IPS-18a (cell line): Measurements from ENCODE around the gene CDKAL1.

Experiments used
- H3K27ac ChIP-seq: one replicate; pipeline ENCODE4 v1.5.1; 2013; ENCODE audit warnings: low read length
- H3K27me3 ChIP-seq: one replicate; pipeline ENCODE4 v1.6.1; 2013; ENCODE audit warnings: mild to moderate bottlenecking, low read length; ENCODE audit not compliant: control insufficient read depth, insufficient read depth
- H3K36me3 ChIP-seq: one replicate; pipeline ENCODE4 v1.6.1; 2013; ENCODE audit warnings: low read depth, low read length; ENCODE audit not compliant: control insufficient read depth
- H3K4me1 ChIP-seq: one replicate; pipeline ENCODE4 v1.6.1; 2013; ENCODE audit warnings: low read depth, low read length; ENCODE audit not compliant: control insufficient read depth
- H3K4me3 ChIP-seq: one replicate; pipeline ENCODE4 v1.5.1; 2013; ENCODE audit warnings: low read length
- H3K9ac ChIP-seq: one replicate; pipeline ENCODE4 v1.6.1; 2013; ENCODE audit warnings: mild to moderate bottlenecking, low read length, moderate library complexity
- H3K9me3 ChIP-seq: one replicate; pipeline ENCODE4 v1.6.1; 2013; ENCODE audit warnings: low read depth, low read length; ENCODE audit not compliant: control insufficient read depth

Gene CDKAL1

DNA sequence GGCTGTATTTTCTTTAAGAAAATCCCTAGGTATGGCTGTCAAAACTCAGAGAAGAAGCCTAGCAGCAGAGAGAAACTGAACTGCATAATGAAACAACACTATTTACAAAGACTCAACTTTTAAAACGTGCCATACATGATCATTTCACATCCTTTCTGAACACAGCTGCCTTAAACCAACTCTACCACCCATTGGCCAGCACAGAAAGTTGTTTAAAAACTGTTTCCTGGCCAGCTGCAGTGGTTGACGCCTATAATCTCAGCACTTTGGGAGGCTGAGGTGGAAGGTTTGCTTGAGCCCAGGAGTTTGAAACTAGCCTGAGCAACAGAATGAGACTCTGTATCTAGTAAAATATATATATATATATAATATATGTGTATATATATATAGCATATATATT lies 722.9 kb downstream of the CDKAL1 start:
- H3K36me3 ChIP-seq: no peaks in the 10 kb centered on the region
- H3K4me3 ChIP-seq: no peak overlapping the region
- H3K9me3 ChIP-seq: no peaks in the 10 kb centered on the region
- no peaks in the 10 kb centered on the region for H3K27me3 ChIP-seq
- no peak overlapping the region for H3K27ac ChIP-seq
- no peak overlapping the region for H3K9ac ChIP-seq
- H3K4me1 ChIP-seq: no peaks in the 10 kb centered on the region

DNA sequence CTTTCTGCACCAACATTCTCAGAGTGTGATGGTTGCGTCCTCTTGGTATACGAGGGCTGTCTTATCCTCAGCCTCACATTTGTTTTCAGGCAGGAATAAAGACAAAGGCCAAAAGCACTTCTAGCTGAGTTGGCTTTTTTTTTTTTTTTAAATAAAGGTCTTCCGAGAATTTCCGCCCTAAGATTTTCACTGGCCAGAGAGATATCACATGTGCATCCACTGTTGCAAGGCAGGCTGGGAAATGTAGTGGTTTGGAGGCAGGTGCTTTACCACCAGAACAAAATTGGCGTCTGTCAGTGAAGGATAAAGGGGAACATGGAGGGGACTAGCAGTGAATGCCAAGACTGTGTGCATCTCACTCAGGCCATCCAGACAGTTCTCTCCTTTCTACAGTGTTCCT lies 724.4 kb downstream of the CDKAL1 start:
- no peaks in the 10 kb centered on the region for H3K4me1 ChIP-seq
- H3K4me3 ChIP-seq: no peak overlapping the region
- no peaks in the 10 kb centered on the region for H3K9me3 ChIP-seq
- H3K27ac ChIP-seq: no peak overlapping the region
- H3K9ac ChIP-seq: no peak overlapping the region
- H3K27me3 ChIP-seq: no peaks in the 10 kb centered on the region
- H3K36me3 ChIP-seq: no peaks in the 10 kb centered on the region

DNA sequence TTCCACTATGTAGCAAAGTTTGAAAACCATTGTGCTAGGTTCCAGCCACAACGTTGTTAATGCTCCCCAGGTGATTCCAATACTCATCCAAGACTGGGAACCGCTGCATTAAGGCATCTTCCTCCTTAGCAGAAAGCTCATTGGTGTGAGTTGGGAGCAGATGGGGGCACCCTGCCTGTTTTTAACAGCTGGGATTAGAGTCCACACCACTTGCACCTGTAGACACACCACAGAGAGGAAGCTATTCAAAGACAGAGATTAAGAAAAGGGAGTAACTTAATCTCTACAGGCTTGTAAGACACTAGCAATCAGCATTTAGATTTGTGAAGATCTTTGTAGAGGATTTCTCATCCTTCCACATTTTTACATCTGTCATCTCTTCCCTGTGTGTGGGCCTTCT lies 725.4 kb downstream of the CDKAL1 start:
- no peaks in the 10 kb centered on the region for H3K36me3 ChIP-seq
- no peak overlapping the region for H3K27ac ChIP-seq
- H3K4me3 ChIP-seq: no peak overlapping the region
- no peaks in the 10 kb centered on the region for H3K4me1 ChIP-seq
- no peaks in the 10 kb centered on the region for H3K9me3 ChIP-seq
- no peak overlapping the region for H3K9ac ChIP-seq
- H3K27me3 ChIP-seq: no peaks in the 10 kb centered on the region

DNA sequence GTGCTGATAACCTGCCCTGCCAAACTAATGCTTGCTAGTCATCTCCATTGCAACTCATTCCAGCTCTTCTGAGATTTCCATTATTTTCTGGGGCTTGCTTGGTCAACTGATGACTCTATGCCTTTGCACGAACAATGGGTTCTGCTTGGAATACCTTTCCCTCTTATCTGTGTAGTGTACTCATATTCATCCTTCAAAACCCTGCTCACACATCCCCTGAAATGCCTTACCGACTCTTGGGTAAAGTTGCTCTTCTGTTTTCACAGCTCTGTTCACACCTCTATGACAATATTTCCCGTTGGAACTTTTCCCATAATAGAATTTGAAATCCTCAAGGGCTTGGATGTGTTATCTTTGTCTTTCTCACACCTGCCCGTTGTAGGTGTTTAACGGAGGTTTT lies 728.2 kb downstream of the CDKAL1 start:
- H3K27me3 ChIP-seq: no peaks in the 10 kb centered on the region
- H3K27ac ChIP-seq: no peak overlapping the region
- no peaks in the 10 kb centered on the region for H3K9me3 ChIP-seq
- no peaks in the 10 kb centered on the region for H3K36me3 ChIP-seq
- H3K4me3 ChIP-seq: no peak overlapping the region
- H3K4me1 ChIP-seq: no peaks in the 10 kb centered on the region
- H3K9ac ChIP-seq: no peak overlapping the region

DNA sequence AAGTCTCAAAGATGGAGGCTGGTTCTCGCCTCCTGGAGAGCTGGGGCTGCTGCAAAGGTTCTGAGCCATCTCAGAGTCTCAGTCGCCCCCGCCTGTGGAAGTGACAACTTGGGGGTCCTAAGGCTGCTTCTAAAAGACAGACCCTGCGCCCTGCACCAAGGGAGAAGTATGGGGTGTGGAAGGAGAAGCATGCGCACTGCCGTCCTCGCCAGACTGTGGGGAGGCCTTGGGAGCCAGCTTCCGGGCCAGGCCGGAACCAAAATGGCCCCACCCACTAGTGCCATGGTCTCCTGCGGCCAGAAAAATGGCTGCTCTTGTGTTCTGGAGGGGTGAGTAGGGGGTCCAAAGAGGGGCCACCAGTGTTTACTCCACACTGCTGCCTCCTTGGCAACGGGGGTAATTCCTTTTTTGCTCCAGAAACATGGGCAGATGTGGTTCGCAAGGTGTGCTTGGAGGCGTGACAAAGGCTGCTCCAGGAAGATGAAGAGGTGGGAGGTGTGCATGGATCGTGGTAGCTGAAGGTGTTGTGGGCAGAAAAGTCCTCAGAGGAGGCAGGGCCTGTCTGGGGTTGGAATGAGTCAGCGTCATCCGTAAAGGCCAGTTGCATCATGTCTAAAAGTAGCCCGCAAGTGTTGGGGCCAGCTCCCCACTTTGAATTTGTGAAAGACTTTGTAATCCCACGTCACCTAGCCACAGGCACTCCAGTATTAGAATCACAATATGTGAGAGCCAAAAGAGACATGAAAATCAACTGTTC lies 729.5 kb downstream of the CDKAL1 start:
- no peak overlapping the region for H3K9ac ChIP-seq
- H3K27ac ChIP-seq: no peak overlapping the region
- H3K9me3 ChIP-seq: no peaks in the 10 kb centered on the region
- H3K4me3 ChIP-seq: no peak overlapping the region
- H3K27me3 ChIP-seq: no peaks in the 10 kb centered on the region
- H3K4me1 ChIP-seq: no peaks in the 10 kb centered on the region
- H3K36me3 ChIP-seq: no peaks in the 10 kb centered on the region

DNA sequence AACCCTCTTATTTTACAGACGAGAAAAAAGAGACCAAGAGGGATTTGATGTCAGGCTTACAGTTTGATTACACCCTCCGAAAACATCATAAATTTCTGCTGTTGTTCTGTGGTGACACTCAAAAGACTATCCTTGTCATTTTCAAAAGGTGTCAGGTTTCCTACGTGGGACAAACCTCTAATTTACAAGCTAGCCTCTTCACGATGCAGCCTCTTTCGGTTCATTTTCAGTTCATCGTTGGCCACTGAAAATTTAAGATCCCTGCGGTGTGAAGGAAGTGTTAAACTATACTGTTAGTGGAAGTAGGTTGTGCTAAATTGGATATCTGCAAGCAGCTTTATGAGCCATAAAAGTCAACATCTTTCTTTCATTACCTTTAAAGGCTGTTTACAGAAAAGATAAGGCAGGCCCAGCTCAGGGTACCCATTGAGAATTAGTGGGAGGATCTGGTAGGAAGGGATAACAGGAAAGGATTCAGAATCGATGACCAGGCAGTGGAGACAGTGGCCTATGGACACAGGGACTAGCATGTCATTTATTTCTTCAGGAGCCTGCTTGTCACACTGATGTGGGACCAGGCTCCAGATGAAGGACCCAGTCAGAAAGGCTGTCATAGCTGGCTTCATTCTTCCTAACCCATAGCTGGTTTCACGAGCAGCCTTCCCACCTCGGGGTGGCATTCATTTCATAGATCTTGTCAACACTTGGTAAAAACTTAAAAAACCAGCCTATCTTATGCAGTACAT lies 730.2 kb downstream of the CDKAL1 start:
- H3K9ac ChIP-seq: no peak overlapping the region
- H3K27ac ChIP-seq: no peak overlapping the region
- H3K4me3 ChIP-seq: no peak overlapping the region
- no peaks in the 10 kb centered on the region for H3K4me1 ChIP-seq
- H3K27me3 ChIP-seq: no peaks in the 10 kb centered on the region
- H3K36me3 ChIP-seq: no peaks in the 10 kb centered on the region
- H3K9me3 ChIP-seq: no peaks in the 10 kb centered on the region

DNA sequence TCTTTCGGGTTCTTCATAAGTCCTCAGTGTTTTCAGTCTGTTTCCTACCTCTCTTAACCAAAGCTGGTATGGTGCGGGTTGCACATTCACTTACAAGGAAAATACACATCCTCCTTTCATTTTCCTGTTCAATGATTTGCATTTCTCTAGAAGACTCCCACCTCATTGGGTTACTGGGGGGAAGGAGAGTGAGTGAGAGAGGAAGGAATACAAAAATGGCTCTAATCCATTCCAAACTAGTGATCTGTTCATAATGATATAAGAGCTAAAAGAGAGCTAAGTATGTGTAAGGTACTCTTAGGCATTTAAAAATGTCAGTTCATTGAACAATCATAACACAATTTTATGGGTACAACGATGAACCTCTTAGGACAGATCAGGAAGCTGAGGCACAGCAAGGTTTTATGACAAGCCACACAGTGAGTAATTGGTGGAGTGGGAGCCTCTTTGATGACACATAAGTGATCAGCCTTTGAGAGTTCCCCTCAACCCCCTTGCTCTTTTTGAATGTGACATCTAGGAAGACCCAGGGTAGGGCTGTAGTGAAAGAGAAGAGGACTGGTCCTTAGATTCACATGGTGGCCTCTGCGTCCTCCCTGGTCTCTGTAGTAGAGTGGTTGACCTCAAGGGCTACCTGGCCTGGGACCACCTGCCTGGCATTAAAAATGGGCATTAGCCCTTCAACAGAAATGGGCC lies 730.9 kb downstream of the CDKAL1 start:
- Histone ChIP-seq H3K36me3 (no peaks in the 10 kb centered on the region), H3K27ac (no peak overlapping the region), H3K4me1 (no peaks in the 10 kb centered on the region), H3K9ac (no peak overlapping the region), H3K4me3 (no peak overlapping the region), H3K27me3 (no peaks in the 10 kb centered on the region), H3K9me3 (no peaks in the 10 kb centered on the region)

DNA sequence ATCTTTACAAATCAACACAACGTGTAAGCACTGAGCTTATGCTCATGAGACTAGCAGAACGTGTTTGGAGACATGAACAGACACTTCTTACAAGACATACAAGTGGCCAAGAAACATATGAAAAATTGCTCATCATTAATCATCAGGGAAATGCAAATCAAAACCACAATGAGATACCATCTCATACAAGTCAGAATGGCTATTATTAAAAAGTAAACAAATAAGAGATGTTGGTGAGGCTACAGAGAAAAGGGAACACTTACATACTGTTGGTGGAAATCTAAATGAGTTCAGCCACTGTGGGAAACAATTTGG lies 731.4 kb downstream of the CDKAL1 start:
- H3K9me3 ChIP-seq: no peaks in the 10 kb centered on the region
- H3K27me3 ChIP-seq: no peaks in the 10 kb centered on the region
- no peaks in the 10 kb centered on the region for H3K4me1 ChIP-seq
- no peaks in the 10 kb centered on the region for H3K36me3 ChIP-seq
- no peak overlapping the region for H3K27ac ChIP-seq
- H3K9ac ChIP-seq: no peak overlapping the region
- no peak overlapping the region for H3K4me3 ChIP-seq

DNA sequence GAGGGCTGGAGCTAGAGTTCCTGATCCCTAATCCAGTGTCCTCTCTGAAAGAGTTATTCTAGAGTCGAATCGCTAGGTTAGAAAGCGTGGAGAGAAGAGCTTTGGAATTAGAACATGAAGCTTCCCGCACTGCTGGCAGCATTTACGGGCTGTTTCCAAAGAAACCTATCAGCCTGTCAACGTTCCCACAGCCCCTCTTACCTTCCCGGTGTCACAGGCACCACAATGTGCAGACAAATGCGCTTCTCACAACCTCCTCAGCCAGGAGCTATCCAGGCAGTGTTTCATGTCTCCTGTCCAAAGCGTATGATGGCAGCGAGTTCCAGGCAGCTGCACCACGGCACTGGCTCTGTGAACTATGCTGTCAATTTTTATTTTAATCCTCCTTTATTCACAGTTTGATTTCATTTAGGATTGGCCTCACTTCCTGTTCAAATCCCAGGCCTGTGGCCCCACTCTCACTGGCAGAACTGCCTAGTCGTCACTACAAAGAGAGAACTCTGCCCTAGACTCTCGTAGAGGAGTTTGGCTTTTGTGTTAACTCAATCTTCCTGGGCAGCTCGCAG lies 736.5 kb downstream of the CDKAL1 start:
- no peaks in the 10 kb centered on the region for H3K9me3 ChIP-seq
- no peaks in the 10 kb centered on the region for H3K27me3 ChIP-seq
- H3K27ac ChIP-seq: no peak overlapping the region
- H3K9ac ChIP-seq: no peak overlapping the region
- H3K36me3 ChIP-seq: no peaks in the 10 kb centered on the region
- no peaks in the 10 kb centered on the region for H3K4me1 ChIP-seq
- H3K4me3 ChIP-seq: no peak overlapping the region

DNA sequence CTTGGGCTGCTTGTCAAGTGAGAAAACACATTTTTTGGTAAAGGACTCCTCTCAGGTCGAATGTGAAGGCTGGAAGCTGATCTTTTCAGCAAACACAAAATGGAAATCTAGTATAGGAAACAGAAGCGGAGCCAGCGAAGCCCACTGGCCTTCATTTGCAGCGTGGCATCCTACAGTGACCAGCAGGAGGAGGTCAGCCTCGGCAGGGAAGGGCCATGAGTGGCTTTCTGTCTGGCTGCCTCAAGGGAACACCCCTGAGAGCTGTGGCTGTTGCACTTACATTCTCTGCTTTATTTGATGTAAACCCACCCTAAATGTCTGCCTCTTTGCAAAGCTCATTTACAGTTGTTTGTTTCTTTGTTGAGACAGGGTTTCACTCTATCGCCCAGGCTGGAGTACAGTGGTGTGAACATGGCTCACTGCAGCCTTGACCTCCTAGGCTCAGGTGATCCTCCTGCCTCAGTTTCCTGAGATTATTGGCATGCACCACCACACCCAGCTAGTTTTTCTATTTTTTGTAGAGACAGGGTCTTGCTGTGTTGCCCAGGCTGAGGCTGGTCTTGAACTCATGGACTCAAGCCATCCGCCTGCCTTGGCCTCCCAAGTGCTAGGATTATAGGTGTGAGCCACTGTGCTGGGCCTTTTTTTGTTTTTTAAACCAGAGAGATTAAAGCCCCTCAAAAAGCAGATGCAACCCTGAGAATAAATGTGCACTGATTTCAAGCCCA lies 737.3 kb downstream of the CDKAL1 start:
- H3K27ac ChIP-seq: no peak overlapping the region
- H3K9me3 ChIP-seq: no peaks in the 10 kb centered on the region
- no peaks in the 10 kb centered on the region for H3K36me3 ChIP-seq
- H3K27me3 ChIP-seq: no peaks in the 10 kb centered on the region
- H3K4me1 ChIP-seq: no peaks in the 10 kb centered on the region
- H3K4me3 ChIP-seq: no peak overlapping the region
- no peak overlapping the region for H3K9ac ChIP-seq

DNA sequence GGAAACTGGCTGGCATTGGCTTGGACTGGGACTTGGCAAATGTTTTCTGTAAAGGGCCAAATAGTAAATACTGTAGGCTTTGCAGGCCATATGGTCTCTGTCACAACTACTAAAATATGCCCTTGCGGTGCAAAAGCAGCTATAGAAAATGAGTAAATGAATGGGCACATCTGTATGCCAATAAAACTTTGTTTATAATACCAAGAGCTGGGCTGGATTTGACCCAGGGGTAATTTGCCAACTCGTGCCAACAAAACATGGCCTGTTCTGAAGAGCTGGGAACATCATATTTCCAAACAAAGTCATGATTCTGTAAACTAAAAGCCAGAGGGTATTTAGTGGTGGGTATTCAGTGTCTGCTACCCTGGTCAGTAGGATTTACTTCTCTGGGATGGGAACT lies 739.2 kb downstream of the CDKAL1 start:
- peaks cover 10% of the 10 kb centered on the region for H3K4me1 ChIP-seq

More for the DNA sequence above, 739.2 kb downstream of the CDKAL1 start:
- Histone ChIP-seq H3K27ac (no peak overlapping the region), H3K9ac (no peak overlapping the region), H3K9me3 (no peaks in the 10 kb centered on the region), H3K4me3 (no peak overlapping the region), H3K36me3 (no peaks in the 10 kb centered on the region), H3K27me3 (no peaks in the 10 kb centered on the region)
